GM23248 (cell line): ENCODE data around the gene PES1.

Experiments
- EZH2 ChIP-seq: fragments of 200-600 bp; sonication (generic); IDR thresholded peaks from 2 replicates; pipeline ENCODE4 v1.6.1; 2018; ENCODE audit warnings: antibody characterized with exemption, mild to moderate bottlenecking; ENCODE audit not compliant: insufficient read depth, poor library complexity, severe bottlenecking
- EZH2phosphoT487 ChIP-seq: fragments of 200-600 bp; sonication (generic); IDR thresholded peaks from 2 replicates; pipeline ENCODE4 v1.6.1; 2018; ENCODE audit warnings: antibody characterized with exemption, moderate library complexity, mild to moderate bottlenecking, low read depth; ENCODE audit not compliant: insufficient read depth

DNA sequence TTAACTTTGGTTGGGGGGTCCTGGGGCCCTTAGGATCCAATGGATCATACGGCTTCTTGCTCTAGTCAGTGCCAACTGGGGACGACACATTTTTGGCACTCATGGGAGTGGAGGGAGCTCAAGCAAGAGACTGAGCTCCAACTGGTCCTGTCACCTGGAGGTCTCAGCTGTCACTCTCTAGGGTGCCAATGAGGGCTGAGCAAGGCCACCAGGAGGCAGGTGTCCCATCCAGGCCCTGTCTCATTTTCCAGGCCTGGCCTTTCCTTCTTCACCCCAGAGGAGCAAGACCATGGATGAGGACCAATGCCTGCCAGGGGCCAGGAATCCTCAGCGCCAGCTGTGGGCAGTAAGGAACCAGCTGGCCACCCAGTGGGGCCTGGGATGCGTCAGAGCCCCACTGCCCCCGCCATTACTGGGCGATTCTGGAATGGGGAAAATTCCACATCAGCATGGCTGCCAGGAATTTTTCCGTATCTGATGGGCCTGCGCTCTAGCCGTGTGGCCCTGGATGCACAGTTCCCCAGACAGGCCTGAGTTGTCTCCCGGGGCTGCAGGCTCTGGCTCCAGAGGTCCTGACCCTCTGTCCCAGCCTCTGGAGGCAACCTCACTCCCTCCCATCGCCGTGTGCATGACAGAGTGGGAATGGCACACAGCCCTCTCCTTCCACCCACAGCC is 16.6 kb downstream of the PES1 start:
- TF ChIP-seq EZH2 = no peak
- no peak for TF ChIP-seq EZH2phosphoT487
